Liver (tissue), 9 donors: ENCODE data around the gene SERTAD1. TPM values are rescaled to one million over a fixed set of nuclear protein-coding genes. Genes with fewer than 3 reads are reported as not detected.

ENCODE experiments used
- DNase-seq: peaks from one replicate; pipeline ENCODE4 v3.0.0-alpha.2; 2017; ENCODE audit warnings: low spot score
- H3K27ac ChIP-seq, 2 donors: one replicate each; pipeline ENCODE4 v1.7.0; 2013; ENCODE audit warnings: inconsistent platforms in 2 of 2, low read length in 2 of 2, control low read depth in 1 of 2, low read depth in 1 of 2, mild to moderate bottlenecking in 1 of 2
- H3K27me3 ChIP-seq, 4 donors: one replicate each; pipeline versions ENCODE4 v1.6.1 to v1.7.0; 2013; ENCODE audit warnings: low read length in 3 of 4, inconsistent platforms in 1 of 4, mild to moderate bottlenecking in 1 of 4, moderate library complexity in 1 of 4; ENCODE audit not compliant: control insufficient read depth in 4 of 4, insufficient read depth in 4 of 4
- H3K36me3 ChIP-seq, 4 donors: one replicate each; pipeline versions ENCODE4 v1.6.1 to v1.7.0; 2013; ENCODE audit warnings: low read length in 3 of 4, mild to moderate bottlenecking in 3 of 4, low read depth in 1 of 4, moderate library complexity in 1 of 4; ENCODE audit not compliant: control insufficient read depth in 4 of 4, insufficient read depth in 3 of 4
- H3K4me1 ChIP-seq, 4 donors: one replicate each; pipeline versions ENCODE4 v1.6.1 to v1.7.0; 2013; ENCODE audit warnings: low read length in 3 of 4, mild to moderate bottlenecking in 3 of 4, moderate library complexity in 1 of 4; ENCODE audit not compliant: control insufficient read depth in 4 of 4, insufficient read depth in 4 of 4
- H3K4me3 ChIP-seq, 3 donors: one replicate each; pipeline versions ENCODE4 v1.6.1 to v1.7.0; 2013; ENCODE audit warnings: low read length in 3 of 3, control low read depth in 1 of 3, low read depth in 1 of 3, mild to moderate bottlenecking in 1 of 3
- H3K9ac ChIP-seq, 2 donors: one replicate each; pipeline ENCODE4 v1.7.0; 2013; ENCODE audit warnings: low read length in 2 of 2, mild to moderate bottlenecking in 2 of 2, moderate library complexity in 2 of 2, control low read depth in 1 of 2, low read depth in 1 of 2
- H3K9me3 ChIP-seq, 4 donors: one replicate each; pipeline versions ENCODE4 v1.6.1 to v1.7.0; 2013; ENCODE audit warnings: low read length in 3 of 4; ENCODE audit not compliant: control insufficient read depth in 4 of 4
- EGR1 ChIP-seq, 2 donors: IDR thresholded peaks; 2 replicates each; pipeline ENCODE4 v1.6.1; 2016 to 2018; ENCODE audit warnings: antibody characterized with exemption in 2 of 2, low read depth in 2 of 2
- FOXA1 ChIP-seq: IDR thresholded peaks from 2 replicates; pipeline ENCODE4 v1.6.1; 2016; ENCODE audit warnings: antibody characterized with exemption
- GABPA ChIP-seq, 2 donors: IDR thresholded peaks in 1 of 2; conservative IDR thresholded peaks in 1 of 2; 2 replicates each; pipeline ENCODE4 v1.6.1; 2016; ENCODE audit warnings: antibody characterized with exemption in 2 of 2, mild to moderate bottlenecking in 1 of 2, moderate library complexity in 1 of 2
- HNF4A ChIP-seq, 2 donors: conservative IDR thresholded peaks; 2 replicates each; pipeline ENCODE4 v1.6.1; 2016; ENCODE audit warnings: antibody characterized with exemption in 2 of 2, mild to moderate bottlenecking in 2 of 2
- HNF4G ChIP-seq: IDR thresholded peaks from 2 replicates; pipeline ENCODE4 v1.6.1; 2016; ENCODE audit warnings: antibody characterized with exemption
- JUND ChIP-seq, 2 donors: IDR thresholded peaks; 2 replicates each; pipeline ENCODE4 v1.6.1; 2016; ENCODE audit warnings: antibody characterized with exemption in 2 of 2
- NR2F2 ChIP-seq: IDR thresholded peaks from 2 replicates; pipeline ENCODE4 v1.6.1; 2016; ENCODE audit warnings: antibody characterized with exemption
- SP1 ChIP-seq: IDR thresholded peaks from 2 replicates; pipeline ENCODE4 v1.6.1; 2018; ENCODE audit warnings: antibody characterized with exemption, mild to moderate bottlenecking
- TAF1 ChIP-seq: conservative IDR thresholded peaks from 2 replicates; pipeline ENCODE4 v1.6.1; 2016; ENCODE audit warnings: antibody characterized with exemption, mild to moderate bottlenecking
- YY1 ChIP-seq: IDR thresholded peaks from 2 replicates; pipeline ENCODE4 v1.6.1; 2016; ENCODE audit warnings: antibody characterized with exemption, mild to moderate bottlenecking
- WGBS: extraction: QIAGEN DNeasy Blood & Tissue Kit; methylation state at CpG from one replicate; pipeline ENCODE4 v1.1.7; 2013; 5-methylcytosine and 5-hydroxymethylcytosine counted together
- polyA plus RNA-seq, 2 donors: library from polyadenylated mRNA; stranded (reverse) in 1 of 2; unstranded in 1 of 2; fragments of 200-250 nt in 1 of 2; fragments of >200 nt in 1 of 2; fragmentation: Nextera tagmentation in 1 of 2; extraction: Ambion mirVana in 1 of 2; gene quantifications; one replicate each; pipeline versions ENCODE4 v1.2.1 to v1.2.3, GENCODE V29; 2013 to 2015
- total RNA-seq, 2 donors: library from RNA; depleted of rRNA; stranded (reverse); fragments of >200 nt; gene quantifications; one replicate each; pipeline ENCODE4 v1.2.3, GENCODE V29; 2014
- TF ChIP-seq, protein P1 (sequence below): IDR thresholded peaks from 2 replicates; pipeline ENCODE4 v1.6.1; 2016; ENCODE audit warnings: antibody characterized with exemption
- TF ChIP-seq, protein P2 (sequence below): fragments of 150-350 bp; IDR thresholded peaks from 2 replicates; pipeline ENCODE4 v1.5.1; 2017; ENCODE audit warnings: improper control_type of control experiment, low read depth, low read length; ENCODE audit not compliant: missing input control
- TF ChIP-seq, protein P3 (sequence below): IDR thresholded peaks from 2 replicates; pipeline ENCODE4 v1.6.1; 2016; ENCODE audit warnings: antibody characterized with exemption
- TF ChIP-seq, protein P4 (sequence below): IDR thresholded peaks from 2 replicates; pipeline ENCODE4 v1.6.1; 2016; ENCODE audit warnings: antibody characterized with exemption
- TF ChIP-seq, protein P5 (sequence below): IDR thresholded peaks from 2 replicates; pipeline ENCODE4 v1.6.1; 2016; ENCODE audit warnings: antibody characterized with exemption, mild to moderate bottlenecking
- donor health status: healthy.
- donor health status: healthy.
- donor health status: healthy.
- donor health status: healthy.
- donor health status: healthy.

The SERTAD1 gene
- total and polyA plus RNA-seq, 4 donors, result 3.6 to 6.8 (median 4.9) TPM

DNA sequence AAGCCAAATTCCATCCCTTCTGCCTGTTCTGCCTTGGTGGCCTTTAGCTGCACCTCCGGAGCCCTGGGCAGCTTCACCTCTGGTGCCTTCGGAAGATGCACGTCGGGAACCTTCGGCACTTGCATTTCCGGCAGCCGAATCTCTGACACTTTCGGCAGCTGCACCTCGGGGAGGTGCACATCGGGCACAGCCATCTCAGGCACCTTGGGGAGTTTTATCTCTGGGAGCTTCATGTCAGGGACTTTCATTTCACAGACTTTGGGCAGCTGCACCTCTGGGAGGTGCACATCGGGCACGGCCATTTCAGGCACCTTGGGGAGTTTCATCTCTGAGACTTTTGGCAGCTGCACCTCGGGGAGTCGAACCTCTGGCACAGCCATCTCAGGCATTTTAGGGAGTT, 29.8 kb downstream of the SERTAD1 start:
- Histone ChIP-seq H3K9me3 (no peaks in the 10 kb centered on the region), H3K36me3 (no peaks in the 10 kb centered on the region), H3K9ac (no peak overlapping the region), H3K27me3 (no peaks in the 10 kb centered on the region), H3K4me3 (no peak overlapping the region), H3K4me1 (no peaks in the 10 kb centered on the region), H3K27ac (no peak overlapping the region)
- 89% methylated on average over 14 of the region's 14 CpGs for WGBS
- no peak for DNase-seq
- TF ChIP-seq EGR1 (IDR thresholded peaks at IDR 0.05; ENCODE audit: low read depth in 2 of 2), result no peak
- no peak for TF ChIP-seq TAF1
- TF ChIP-seq, protein P1, sequence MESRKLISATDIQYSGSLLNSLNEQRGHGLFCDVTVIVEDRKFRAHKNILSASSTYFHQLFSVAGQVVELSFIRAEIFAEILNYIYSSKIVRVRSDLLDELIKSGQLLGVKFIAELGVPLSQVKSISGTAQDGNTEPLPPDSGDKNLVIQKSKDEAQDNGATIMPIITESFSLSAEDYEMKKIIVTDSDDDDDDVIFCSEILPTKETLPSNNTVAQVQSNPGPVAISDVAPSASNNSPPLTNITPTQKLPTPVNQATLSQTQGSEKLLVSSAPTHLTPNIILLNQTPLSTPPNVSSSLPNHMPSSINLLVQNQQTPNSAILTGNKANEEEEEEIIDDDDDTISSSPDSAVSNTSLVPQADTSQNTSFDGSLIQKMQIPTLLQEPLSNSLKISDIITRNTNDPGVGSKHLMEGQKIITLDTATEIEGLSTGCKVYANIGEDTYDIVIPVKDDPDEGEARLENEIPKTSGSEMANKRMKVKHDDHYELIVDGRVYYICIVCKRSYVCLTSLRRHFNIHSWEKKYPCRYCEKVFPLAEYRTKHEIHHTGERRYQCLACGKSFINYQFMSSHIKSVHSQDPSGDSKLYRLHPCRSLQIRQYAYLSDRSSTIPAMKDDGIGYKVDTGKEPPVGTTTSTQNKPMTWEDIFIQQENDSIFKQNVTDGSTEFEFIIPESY, result no peak
- TF ChIP-seq, protein P2, sequence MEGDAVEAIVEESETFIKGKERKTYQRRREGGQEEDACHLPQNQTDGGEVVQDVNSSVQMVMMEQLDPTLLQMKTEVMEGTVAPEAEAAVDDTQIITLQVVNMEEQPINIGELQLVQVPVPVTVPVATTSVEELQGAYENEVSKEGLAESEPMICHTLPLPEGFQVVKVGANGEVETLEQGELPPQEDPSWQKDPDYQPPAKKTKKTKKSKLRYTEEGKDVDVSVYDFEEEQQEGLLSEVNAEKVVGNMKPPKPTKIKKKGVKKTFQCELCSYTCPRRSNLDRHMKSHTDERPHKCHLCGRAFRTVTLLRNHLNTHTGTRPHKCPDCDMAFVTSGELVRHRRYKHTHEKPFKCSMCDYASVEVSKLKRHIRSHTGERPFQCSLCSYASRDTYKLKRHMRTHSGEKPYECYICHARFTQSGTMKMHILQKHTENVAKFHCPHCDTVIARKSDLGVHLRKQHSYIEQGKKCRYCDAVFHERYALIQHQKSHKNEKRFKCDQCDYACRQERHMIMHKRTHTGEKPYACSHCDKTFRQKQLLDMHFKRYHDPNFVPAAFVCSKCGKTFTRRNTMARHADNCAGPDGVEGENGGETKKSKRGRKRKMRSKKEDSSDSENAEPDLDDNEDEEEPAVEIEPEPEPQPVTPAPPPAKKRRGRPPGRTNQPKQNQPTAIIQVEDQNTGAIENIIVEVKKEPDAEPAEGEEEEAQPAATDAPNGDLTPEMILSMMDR, result no peak
- TF ChIP-seq, protein P3, sequence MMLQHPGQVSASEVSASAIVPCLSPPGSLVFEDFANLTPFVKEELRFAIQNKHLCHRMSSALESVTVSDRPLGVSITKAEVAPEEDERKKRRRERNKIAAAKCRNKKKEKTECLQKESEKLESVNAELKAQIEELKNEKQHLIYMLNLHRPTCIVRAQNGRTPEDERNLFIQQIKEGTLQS, result no peak
- TF ChIP-seq, protein P4, sequence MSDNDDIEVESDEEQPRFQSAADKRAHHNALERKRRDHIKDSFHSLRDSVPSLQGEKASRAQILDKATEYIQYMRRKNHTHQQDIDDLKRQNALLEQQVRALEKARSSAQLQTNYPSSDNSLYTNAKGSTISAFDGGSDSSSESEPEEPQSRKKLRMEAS, result no peak
- TF ChIP-seq, protein P5, sequence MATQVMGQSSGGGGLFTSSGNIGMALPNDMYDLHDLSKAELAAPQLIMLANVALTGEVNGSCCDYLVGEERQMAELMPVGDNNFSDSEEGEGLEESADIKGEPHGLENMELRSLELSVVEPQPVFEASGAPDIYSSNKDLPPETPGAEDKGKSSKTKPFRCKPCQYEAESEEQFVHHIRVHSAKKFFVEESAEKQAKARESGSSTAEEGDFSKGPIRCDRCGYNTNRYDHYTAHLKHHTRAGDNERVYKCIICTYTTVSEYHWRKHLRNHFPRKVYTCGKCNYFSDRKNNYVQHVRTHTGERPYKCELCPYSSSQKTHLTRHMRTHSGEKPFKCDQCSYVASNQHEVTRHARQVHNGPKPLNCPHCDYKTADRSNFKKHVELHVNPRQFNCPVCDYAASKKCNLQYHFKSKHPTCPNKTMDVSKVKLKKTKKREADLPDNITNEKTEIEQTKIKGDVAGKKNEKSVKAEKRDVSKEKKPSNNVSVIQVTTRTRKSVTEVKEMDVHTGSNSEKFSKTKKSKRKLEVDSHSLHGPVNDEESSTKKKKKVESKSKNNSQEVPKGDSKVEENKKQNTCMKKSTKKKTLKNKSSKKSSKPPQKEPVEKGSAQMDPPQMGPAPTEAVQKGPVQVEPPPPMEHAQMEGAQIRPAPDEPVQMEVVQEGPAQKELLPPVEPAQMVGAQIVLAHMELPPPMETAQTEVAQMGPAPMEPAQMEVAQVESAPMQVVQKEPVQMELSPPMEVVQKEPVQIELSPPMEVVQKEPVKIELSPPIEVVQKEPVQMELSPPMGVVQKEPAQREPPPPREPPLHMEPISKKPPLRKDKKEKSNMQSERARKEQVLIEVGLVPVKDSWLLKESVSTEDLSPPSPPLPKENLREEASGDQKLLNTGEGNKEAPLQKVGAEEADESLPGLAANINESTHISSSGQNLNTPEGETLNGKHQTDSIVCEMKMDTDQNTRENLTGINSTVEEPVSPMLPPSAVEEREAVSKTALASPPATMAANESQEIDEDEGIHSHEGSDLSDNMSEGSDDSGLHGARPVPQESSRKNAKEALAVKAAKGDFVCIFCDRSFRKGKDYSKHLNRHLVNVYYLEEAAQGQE, result no peak
- TF ChIP-seq YY1, result no peak
- TF ChIP-seq SP1, result no peak
- TF ChIP-seq HNF4G, result no peak
- no peak for TF ChIP-seq JUND (IDR thresholded peaks at IDR 0.05)
- no peak for TF ChIP-seq NR2F2
- no peak for TF ChIP-seq GABPA (IDR thresholded peaks at IDR 0.05 in 1 of 2, conservative IDR thresholded peaks at IDR 0.05 in 1 of 2)

DNA sequence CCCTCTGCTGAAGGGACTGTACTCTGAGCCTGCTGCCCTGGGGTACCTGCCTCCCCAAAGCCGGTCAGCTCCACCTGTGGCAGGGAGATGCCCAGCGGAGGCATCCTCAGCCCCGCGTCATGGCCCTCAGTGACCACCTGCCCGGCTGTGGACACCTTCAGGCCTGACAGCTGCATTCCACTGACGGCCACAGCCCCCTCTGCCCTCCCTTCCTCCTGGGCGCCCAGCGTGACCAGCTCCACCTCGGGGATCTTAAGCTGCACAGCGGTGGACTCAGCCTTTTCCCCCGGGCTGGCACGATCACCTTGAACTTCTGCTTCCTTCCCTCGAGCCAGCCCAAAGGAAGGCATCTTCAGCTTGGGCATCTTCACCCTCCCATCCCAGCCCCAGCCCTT, 31.0 kb downstream of the SERTAD1 start:
- no peak for DNase-seq
- Histone ChIP-seq H3K4me1 (no peaks in the 10 kb centered on the region), H3K9ac (no peak overlapping the region), H3K9me3 (no peaks in the 10 kb centered on the region), H3K27ac (no peak overlapping the region), H3K36me3 (no peaks in the 10 kb centered on the region), H3K27me3 (no peaks in the 10 kb centered on the region), H3K4me3 (no peak overlapping the region)
- 81% methylated on average over 13 of the region's 13 CpGs for WGBS
- no peak for TF ChIP-seq SP1
- TF ChIP-seq, protein P2, result no peak
- no peak for TF ChIP-seq JUND (IDR thresholded peaks at IDR 0.05)
- TF ChIP-seq HNF4G, result no peak
- no peak for TF ChIP-seq HNF4A (conservative IDR thresholded peaks at IDR 0.05)
- no peak for TF ChIP-seq FOXA1
- no peak for TF ChIP-seq YY1
- TF ChIP-seq EGR1 (IDR thresholded peaks at IDR 0.05; ENCODE audit: low read depth in 2 of 2), result no peak
